ENCODE results near the gene SULT4A1. TPM values are rescaled to one million over a fixed set of nuclear protein-coding genes. Genes with fewer than 3 reads are reported as not detected.

SULT4A1 gene
- total RNA-seq, 1 experiment from 2014 or later, result 15.0 TPM

DNA sequence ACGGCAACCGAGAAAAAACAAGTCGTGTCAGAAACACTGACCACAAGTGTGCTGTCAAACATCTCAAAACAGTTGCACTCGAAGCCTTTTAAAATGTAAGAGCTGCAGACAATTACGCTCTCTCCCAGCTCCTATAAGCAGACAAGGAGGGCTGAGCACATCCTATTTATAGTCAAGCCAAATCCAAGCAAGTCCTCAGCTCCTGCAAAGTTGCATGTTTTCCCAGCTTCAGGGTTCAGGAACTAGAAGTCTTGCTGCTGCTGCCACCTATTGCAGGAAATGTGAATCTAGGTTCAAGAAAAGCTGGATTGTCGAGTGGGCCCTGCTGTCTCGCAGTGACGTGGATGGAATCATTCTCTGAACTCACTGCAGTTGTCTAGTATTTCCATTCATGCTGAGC is 65.7 kb downstream of the SULT4A1 start:
- Histone ChIP-seq H4K5ac (ENCODE audit: insufficient read length, low read depth, low read length) (no peak overlapping the region), H2BK120ac (ENCODE audit: low read depth, low read length, poor library complexity, severe bottlenecking) (no peak overlapping the region), H3K79me2 (ENCODE audit: insufficient read depth, low read length) (no peaks in the 10 kb centered on the region), H3K23ac (ENCODE audit: insufficient read length, low read depth, low read length) (no peak overlapping the region), H2AK5ac (ENCODE audit: insufficient read length, low read length) (no peak overlapping the region), H3K4ac (ENCODE audit: low read depth, low read length) (no peak overlapping the region), H3K14ac (ENCODE audit: insufficient read depth, low read length) (no peak overlapping the region), H3K9me3 (ENCODE audit: control insufficient read depth, low read depth, low read length) (no peaks in the 10 kb centered on the region), H2AFZ (ENCODE audit: low read length) (no peak overlapping the region), H4K20me1 (ENCODE audit: control insufficient read depth, insufficient read depth, insufficient read length) (no peaks in the 10 kb centered on the region), H3K4me2 (ENCODE audit: insufficient read depth, insufficient read length, low read length) (no peak overlapping the region), H3K27me3 (ENCODE audit: insufficient read depth, low read length) (no peaks in the 10 kb centered on the region), H3T11ph (ENCODE audit: low read length) (no peak overlapping the region), H3K4me1 (ENCODE audit: insufficient read depth, low read length) (peaks cover 2% of the 10 kb centered on the region; the same call in 1 of the 2 replicates), H2BK5ac (ENCODE audit: insufficient read length, low read length) (no peak overlapping the region), H4K91ac (ENCODE audit: insufficient read length, low read depth, low read length) (no peak overlapping the region), H3K23me2 (ENCODE audit: insufficient read length, low read depth, low read length, poor library complexity, severe bottlenecking) (peaks cover 3% of the 10 kb centered on the region), H2BK20ac (ENCODE audit: low read depth, low read length, poor library complexity, severe bottlenecking) (no peak overlapping the region), H3K27ac (ENCODE audit: insufficient read length, low read depth, low read length) (no peak overlapping the region), H2BK12ac (ENCODE audit: insufficient read length, low read depth, low read length) (no peak overlapping the region), H3K9ac (ENCODE audit: extremely low read depth, insufficient read length, low read length) (no peak overlapping the region), H3K79me1 (ENCODE audit: insufficient read depth, low read depth, low read length, poor library complexity, severe bottlenecking) (no peaks in the 10 kb centered on the region), H4K8ac (replicated peaks; ENCODE audit: insufficient read length, low read depth, low read length) (no peak overlapping the region), H3K56ac (ENCODE audit: insufficient read length, low read depth, low read length) (no peak overlapping the region), H2BK15ac (ENCODE audit: low read depth, low read length) (no peak overlapping the region), H3K18ac (ENCODE audit: insufficient read length, low read depth, low read length) (no peak overlapping the region)
- Mint-ChIP-seq H3K27ac (no peak overlapping the region), H3K4me3 (no peak overlapping the region), H3K36me3 (ENCODE audit: insufficient read depth in 1 of 3, low read depth in 3 of 3) (no peaks in the 10 kb centered on the region; a peak in 1 of 7 replicates), H3K4me1 (peaks cover 0 to 3% of the 10 kb centered on the region in 2 experiments; a peak in 1 of 4 replicates), H3K27me3 (ENCODE audit: low read depth) (peaks cover 5% of the 10 kb centered on the region), H3K9me3 (peaks cover 3 to 4% of the 10 kb centered on the region in 2 experiments; a peak in 4 of 5 replicates)
- TF ChIP-seq, protein P1, sequence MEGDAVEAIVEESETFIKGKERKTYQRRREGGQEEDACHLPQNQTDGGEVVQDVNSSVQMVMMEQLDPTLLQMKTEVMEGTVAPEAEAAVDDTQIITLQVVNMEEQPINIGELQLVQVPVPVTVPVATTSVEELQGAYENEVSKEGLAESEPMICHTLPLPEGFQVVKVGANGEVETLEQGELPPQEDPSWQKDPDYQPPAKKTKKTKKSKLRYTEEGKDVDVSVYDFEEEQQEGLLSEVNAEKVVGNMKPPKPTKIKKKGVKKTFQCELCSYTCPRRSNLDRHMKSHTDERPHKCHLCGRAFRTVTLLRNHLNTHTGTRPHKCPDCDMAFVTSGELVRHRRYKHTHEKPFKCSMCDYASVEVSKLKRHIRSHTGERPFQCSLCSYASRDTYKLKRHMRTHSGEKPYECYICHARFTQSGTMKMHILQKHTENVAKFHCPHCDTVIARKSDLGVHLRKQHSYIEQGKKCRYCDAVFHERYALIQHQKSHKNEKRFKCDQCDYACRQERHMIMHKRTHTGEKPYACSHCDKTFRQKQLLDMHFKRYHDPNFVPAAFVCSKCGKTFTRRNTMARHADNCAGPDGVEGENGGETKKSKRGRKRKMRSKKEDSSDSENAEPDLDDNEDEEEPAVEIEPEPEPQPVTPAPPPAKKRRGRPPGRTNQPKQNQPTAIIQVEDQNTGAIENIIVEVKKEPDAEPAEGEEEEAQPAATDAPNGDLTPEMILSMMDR (conservative IDR thresholded peaks at IDR 0.05), result peak; percentile 63
- DNase-seq, result no peak
- no CpG with 5 or more reads among the region's 8 CpGs for WGBS (ENCODE audit: extremely low coverage, insufficient read length, low lambda C conversion rate)

Data from H9 (cell line).